ENCODE results near the gene USP19. TPM values are rescaled to one million over a fixed set of nuclear protein-coding genes. Genes with fewer than 3 reads are reported as not detected.

The USP19 gene
- 54.4 and 57.6 TPM in 2 replicates for total RNA-seq (2014; rRNA removed)
- 23.2 TPM for polyA plus RNA-seq (2012)

- DNase-seq (ENCODE audit: low read depth), result peak; percentile 86
Observed at GRCh38 chr3:49120438-49121131, at the start of gene USP19. Gene USP19, minus strand, starts transcription at chr3:49120823. Its CDS starts 1,678 bp downstream, at chr3:49119145.

- no peak for DNase-seq (ENCODE audit: low read depth)
Observed at GRCh38 chr3:49166752-49167556, 46.3 kb upstream of the USP19 start.

GRCh38 chr3:49165771-49166751, 45.4 kb upstream of the USP19 start, which contains the start of gene CCDC71:
Gene CCDC71, minus strand, starts transcription at chr3:49166331. Its CDS starts 2,123 bp downstream, at chr3:49164208.
- peak; percentile 73 for DNase-seq (ENCODE audit: low read depth)

GRCh38 chr3:49164983-49165720, 44.5 kb upstream of the USP19 start:
- no peak for DNase-seq (ENCODE audit: low read depth)

GRCh38 chr3:49163609-49164008, 43.0 kb upstream of the USP19 start:
- DNase-seq (ENCODE audit: low read depth), result no peak

GRCh38 chr3:49162751-49163419, 42.3 kb upstream of the USP19 start:
- DNase-seq (ENCODE audit: low read depth), result no peak

- no peak for DNase-seq (ENCODE audit: low read depth)
Observed at GRCh38 chr3:49161808-49162530, 41.3 kb upstream of the USP19 start.

GRCh38 chr3:49161197-49161596, 40.6 kb upstream of the USP19 start:
- no peak for DNase-seq (ENCODE audit: low read depth)

- DNase-seq (ENCODE audit: low read depth), result peak; percentile 29
Observed at GRCh38 chr3:49158792-49159191, 38.2 kb upstream of the USP19 start.

GRCh38 chr3:49158103-49158709, 37.6 kb upstream of the USP19 start:
- DNase-seq (ENCODE audit: low read depth), result no peak

GRCh38 chr3:49157289-49157688, 36.7 kb upstream of the USP19 start:
- no peak for DNase-seq (ENCODE audit: low read depth)

GRCh38 chr3:49153349-49153912, 32.8 kb upstream of the USP19 start:
- no peak for DNase-seq (ENCODE audit: low read depth)

GRCh38 chr3:49151610-49152009, 31.0 kb upstream of the USP19 start:
- no peak for DNase-seq (ENCODE audit: low read depth)

- DNase-seq (ENCODE audit: low read depth), result no peak
Observed at GRCh38 chr3:49148159-49148558, 27.5 kb upstream of the USP19 start.

- no peak for DNase-seq (ENCODE audit: low read depth)
Observed at GRCh38 chr3:49140080-49140479, 19.5 kb upstream of the USP19 start.

GRCh38 chr3:49135499-49135898, 14.9 kb upstream of the USP19 start:
- no peak for DNase-seq (ENCODE audit: low read depth)

- no peak for DNase-seq (ENCODE audit: low read depth)
Observed at GRCh38 chr3:49134471-49135265, 14.0 kb upstream of the USP19 start.
